Stimulated activated CD8-positive, alpha-beta memory T cell treated with anti-CD3 and anti-CD28 coated beads, Interleukin-4, amount 100 ng/mL, for 24 hours (primary cell): ENCODE measurements around the gene ZBTB34.

Source experiments
- DNase-seq: peaks from one replicate; pipeline ENCODE4 v3.0.0-alpha.2; 2020; ENCODE audit warnings: low read depth

ZBTB34 gene

GRCh38 chr9:126844085-126844484 is 16.4 kb upstream of the ZBTB34 start:
- no peak for DNase-seq

GRCh38 chr9:126847051-126847450 is 13.4 kb upstream of the ZBTB34 start:
- DNase-seq = no peak

- no peak for DNase-seq
These were observed 10.7 kb upstream of the ZBTB34 start for GRCh38 chr9:126849591-126850225.

GRCh38 chr9:126851286-126851880 is 9.1 kb upstream of the ZBTB34 start:
- no peak for DNase-seq

DNA sequence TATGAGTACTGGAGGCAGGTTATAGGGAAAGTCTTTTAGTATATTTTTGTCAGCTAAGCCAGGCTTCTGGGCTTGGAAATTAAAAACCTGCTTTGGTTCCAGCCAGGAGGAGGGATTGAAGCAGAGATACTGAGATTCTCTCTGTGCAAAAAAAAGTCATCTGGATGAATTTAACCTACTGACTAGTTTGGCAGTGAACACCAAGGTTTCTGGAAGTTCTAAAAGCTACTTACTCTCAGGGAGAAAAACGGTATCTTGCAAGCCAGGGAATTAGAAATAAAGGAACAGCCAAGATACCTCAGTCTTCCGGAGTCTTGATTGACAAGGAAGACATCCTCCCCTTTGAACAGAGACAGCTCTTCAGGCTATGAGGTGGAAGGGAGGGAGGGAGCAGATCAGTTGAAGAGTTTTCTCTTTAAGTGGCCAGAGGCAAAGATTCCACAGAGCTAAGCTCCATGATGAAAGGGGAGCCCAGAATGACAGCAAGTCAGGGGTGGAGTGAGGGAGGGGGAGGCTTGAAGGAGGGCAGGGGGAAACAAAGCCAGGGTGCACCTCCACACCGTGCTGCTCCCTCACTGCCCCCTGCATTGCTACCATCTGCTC is 8.3 kb upstream of the ZBTB34 start:
- no peak for DNase-seq

DNA sequence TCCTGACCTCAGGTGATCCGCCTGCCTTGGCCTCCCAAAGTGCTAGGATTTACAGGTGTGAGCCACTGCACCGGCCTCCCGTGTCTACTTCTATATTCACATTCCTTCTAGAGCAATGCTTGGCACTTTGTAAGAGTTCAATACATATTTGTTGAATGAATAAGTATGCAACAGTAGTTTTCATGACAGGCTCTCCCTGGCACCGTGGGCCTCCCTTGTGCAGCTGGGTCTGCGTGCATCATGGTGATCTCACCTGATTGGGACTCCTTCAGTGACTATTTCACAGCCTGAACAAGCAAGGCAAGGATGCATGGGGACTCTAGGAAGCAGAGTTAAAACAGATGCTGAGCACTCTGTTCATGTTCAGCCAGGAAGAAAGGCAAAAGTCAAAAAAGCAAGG is 6.8 kb upstream of the ZBTB34 start:
- no peak for DNase-seq

DNA sequence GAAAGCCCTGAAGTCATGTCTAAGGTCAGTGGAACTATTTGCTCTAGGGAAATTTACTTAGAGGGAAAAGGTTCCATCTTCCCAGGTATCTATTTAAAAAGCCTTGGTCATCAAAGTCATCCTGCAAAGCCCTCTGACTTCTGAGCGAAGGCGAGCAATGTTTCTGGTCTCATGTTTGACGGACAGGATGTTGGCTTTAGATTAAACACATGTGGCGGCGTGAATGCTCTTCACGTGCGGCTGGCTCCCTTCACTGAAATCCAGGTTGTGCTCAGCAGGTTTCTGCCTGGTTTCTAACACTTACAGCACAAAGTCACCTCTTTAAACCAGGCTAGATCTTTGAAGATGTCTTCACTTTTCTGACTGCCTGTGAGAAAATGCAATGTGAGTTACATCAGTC is 5.7 kb upstream of the ZBTB34 start:
- DNase-seq = no peak

DNA sequence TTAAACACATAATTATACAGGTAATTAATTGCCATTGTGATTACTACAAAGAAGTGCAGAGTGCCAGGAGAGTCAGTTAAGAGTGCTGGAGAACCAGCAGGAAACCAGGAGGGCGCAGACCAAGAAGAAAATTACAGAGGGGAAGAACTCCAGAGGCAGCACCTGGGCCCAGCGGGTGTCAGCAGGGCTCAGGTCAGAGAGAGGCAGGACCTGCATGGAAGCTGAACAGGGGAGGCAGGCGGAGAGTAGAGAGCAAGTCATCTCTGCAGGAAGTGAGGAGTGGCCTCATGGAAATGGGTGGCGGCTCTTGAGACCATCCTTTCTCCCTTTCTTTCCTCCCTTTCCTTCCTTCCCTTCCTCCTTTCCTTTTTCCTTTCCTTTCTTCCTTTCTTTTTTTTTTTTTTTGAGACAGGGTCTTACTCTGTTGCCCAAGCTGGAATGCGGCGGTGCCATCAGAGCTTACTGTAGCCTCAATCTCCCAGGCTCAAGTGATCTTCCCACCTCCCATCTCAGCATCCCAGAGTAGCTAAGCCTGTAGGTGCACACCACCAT is 4.0 kb upstream of the ZBTB34 start:
- DNase-seq = no peak

DNA sequence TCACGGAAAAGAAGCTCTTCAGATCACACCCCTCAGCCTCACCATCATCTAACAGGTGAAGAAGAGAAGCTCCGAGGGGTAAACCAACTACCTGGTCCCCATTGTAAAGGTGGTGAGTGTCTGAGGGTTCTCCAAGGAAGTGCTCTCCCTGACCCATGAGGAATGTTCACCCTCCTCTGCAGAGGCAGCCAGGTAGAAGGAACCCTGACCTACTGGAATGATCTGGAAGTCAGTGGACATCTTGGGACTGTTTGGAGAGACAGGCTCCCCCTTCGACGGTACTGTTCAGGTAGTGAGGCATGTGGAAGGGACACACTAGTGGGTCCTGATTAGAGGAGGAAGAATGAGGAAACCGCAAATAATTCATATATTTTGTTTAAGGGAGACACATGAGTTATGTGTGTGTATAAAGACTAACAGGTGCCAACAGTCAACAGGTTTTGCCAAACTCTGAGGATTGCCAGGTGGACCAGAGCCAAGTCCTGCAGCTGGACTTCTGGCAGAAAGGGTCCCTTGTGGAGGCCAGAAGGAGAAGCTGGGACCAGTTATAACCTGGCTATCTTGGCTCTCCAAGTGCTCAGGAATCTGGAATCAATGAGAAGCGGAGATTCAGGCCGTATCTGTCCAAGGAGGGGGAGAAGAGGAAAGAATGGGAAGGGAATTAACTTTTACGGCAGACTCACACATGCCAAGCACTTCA is 3.0 kb upstream of the ZBTB34 start:
- DNase-seq = no peak

GRCh38 chr9:126859111-126859510 is 1.3 kb upstream of the ZBTB34 start:
- no peak for DNase-seq

- no peak for DNase-seq
These were observed 473 bp downstream of the ZBTB34 start for GRCh38 chr9:126860757-126861466.

GRCh38 chr9:126861707-126862103 is 1.3 kb downstream of the ZBTB34 start:
- no peak for DNase-seq

DNA sequence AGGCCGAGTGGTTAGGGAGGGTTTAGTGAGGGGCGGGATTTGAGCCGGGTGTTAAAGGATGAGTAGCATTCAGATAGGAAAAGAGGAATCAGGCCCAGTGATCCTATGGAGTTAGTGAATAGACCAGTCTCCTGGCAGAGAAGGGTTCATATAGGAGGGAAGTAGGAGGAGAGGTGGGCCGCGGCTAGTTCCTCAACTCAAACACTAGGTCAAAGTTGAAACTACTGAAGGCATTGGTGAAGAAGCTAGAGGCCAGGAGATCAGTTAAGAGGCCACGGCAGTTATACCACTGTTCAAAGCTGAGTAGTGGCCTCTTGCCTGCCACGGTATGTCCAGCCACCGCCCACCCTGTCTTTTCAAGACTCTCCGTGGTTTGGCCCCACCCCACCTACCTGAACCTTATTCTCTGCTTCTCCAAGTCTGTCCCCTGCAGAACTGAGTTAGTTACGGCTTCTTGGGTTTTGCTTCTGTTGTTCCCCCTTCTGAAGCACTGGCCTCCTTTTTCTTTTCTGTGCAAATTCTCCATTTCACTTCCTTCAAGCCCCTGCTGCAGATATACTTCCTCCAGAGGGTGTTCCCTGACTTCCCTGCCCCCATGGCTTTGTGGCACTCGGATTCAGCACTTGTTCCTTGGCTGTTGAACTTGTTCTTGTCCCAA is 1.8 kb downstream of the ZBTB34 start:
- no peak for DNase-seq

- DNase-seq = no peak
These were observed 4.3 kb downstream of the ZBTB34 start for GRCh38 chr9:126864771-126865170.

GRCh38 chr9:126869368-126869767 is 8.9 kb downstream of the ZBTB34 start:
- no peak for DNase-seq

GRCh38 chr9:126872516-126872915 is 12.1 kb downstream of the ZBTB34 start:
- DNase-seq = no peak

DNA sequence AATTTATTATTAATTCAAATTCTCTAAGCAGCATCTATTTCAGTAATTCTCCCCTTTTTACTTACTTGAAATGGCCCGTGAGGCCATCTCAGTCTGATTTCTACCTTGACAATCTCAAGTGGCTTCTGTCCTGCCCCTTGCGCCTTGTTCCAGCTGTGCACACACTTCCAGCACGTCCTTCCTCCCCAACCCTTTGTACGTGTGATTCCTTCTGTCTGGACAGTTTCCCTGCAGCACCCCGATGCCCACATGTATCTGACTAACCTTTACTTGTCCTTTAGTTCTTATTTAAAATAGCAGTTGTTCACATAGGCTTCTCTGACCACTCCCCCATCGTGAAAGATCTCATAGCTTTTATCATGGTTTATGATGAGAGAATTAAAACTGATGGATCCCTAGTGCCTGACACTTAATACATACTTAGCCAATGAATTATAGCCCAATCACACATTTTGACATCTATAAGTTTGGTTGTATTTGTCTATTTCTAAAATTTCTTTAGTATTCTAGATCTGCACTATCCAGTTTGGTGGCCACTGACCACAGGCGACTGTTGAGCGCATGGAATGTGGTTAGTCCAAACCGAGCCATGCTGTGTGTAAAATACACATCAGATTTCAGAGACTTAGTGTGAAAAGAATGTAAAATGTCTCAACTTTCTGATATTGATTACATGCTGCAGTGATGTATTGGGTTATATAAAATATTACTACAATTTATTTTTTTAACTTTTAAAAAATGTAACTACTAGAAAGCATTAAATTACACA is 14.3 kb downstream of the ZBTB34 start:
- DNase-seq = no peak

GRCh38 chr9:126875756-126876510 is 15.5 kb downstream of the ZBTB34 start:
- no peak for DNase-seq

DNA sequence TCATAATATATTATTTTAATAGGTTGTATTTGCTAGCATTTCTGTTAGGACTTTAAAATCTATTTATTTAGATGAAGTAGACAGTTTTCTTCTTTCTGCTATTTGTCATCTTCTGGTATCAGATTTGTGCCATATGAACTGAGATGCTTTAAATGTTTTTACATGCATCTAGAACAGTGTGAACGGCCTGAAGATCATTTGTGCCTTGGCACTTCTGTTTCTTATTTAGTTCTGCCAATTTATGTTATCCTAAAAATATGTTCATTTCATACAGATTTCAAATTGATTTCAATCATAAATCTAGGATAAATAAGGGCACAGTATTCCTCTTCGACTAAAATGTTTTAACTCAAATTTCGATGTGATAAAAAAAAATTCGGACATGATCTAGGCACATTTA is 16.1 kb downstream of the ZBTB34 start:
- no peak for DNase-seq

- DNase-seq = no peak
These were observed 17.0 kb downstream of the ZBTB34 start for GRCh38 chr9:126877418-126877817.
